WTC11 (cell line): ENCODE measurements around the gene RTP2. TPM values are rescaled to one million over a fixed set of nuclear protein-coding genes. Genes with fewer than 3 reads are reported as not detected.

Experiments used
- ATAC-seq: fragments of 200-7000 bp; cut with Tn5 transposase; 2 replicates; pipeline ENCODE4 v1.10.0; 2021; ENCODE audit warnings: mild to moderate bottlenecking, moderate library complexity
- CTCF ChIA-PET: fragments of 300-600 bp; sonication (Branson Sonifier 250); formaldehyde crosslinking; loops from one replicate; lab custom pipeline; 2021; ENCODE audit warnings: antibody characterized with exemption; lab: Charles Lee
- POLR2A ChIA-PET: fragments of 350-600 bp; sonication (Branson Sonifier 250); formaldehyde crosslinking; loops from one replicate; lab custom pipeline; 2021; ENCODE audit warnings: antibody characterized with exemption; lab: Charles Lee
- DNase-seq: peaks from one replicate; pipeline ENCODE4 v3.0.0; 2021; ENCODE audit warnings: low spot score
- H3K27ac Mint-ChIP-seq: 2 replicates; pipeline ENCODE4 v1.8.0; 2021; ENCODE audit warnings: mixed read lengths
- H3K27me3 Mint-ChIP-seq: 2 replicates; pipeline ENCODE4 v1.8.0; 2021; ENCODE audit warnings: low read depth, mild to moderate bottlenecking, moderate library complexity, mixed read lengths
- H3K36me3 Mint-ChIP-seq: 2 replicates; pipeline ENCODE4 v1.8.0; 2021; ENCODE audit warnings: mixed read lengths
- H3K4me1 Mint-ChIP-seq: 2 replicates; pipeline ENCODE4 v1.8.0; 2022; ENCODE audit warnings: mixed read lengths
- H3K4me3 Mint-ChIP-seq: 2 replicates; pipeline ENCODE4 v1.8.0; 2021; ENCODE audit warnings: mild to moderate bottlenecking, moderate library complexity, mixed read lengths
- H3K9me3 Mint-ChIP-seq: 2 replicates; pipeline ENCODE4 v1.8.0; 2021; ENCODE audit warnings: mixed read lengths
- ATF6 ChIP-seq: sonication (generic); formaldehyde crosslinking; IDR thresholded peaks from 2 replicates; pipeline ENCODE4 v1.8.1; 2023; ENCODE audit warnings: mild to moderate bottlenecking, missing genetic modification reagents
- CREB1 ChIP-seq: sonication (generic); formaldehyde crosslinking; IDR thresholded peaks from 2 replicates; pipeline ENCODE4 v1.8.0; 2023; ENCODE audit warnings: mild to moderate bottlenecking, missing genetic modification reagents
- CTCF ChIP-seq: fragments of 200-600 bp; IDR thresholded peaks from 2 replicates; pipeline ENCODE4 v1.8.0; 2022; ENCODE audit warnings: antibody characterized with exemption
- ETV6 ChIP-seq: sonication (generic); formaldehyde crosslinking; IDR thresholded peaks from 2 replicates; pipeline ENCODE4 v1.8.1; 2022; ENCODE audit warnings: mild to moderate bottlenecking, missing genetic modification reagents
- FOXP4 ChIP-seq: sonication (generic); formaldehyde crosslinking; IDR thresholded peaks from 2 replicates; pipeline ENCODE4 v1.8.0; 2022; ENCODE audit warnings: mild to moderate bottlenecking, missing genetic modification reagents
- IRF2 ChIP-seq: sonication (generic); formaldehyde crosslinking; IDR thresholded peaks from 2 replicates; pipeline ENCODE4 v1.8.0; 2022; ENCODE audit warnings: low read depth, missing genetic modification reagents, borderline replicate concordance
- MLX ChIP-seq: sonication (generic); formaldehyde crosslinking; IDR thresholded peaks from 2 replicates; pipeline ENCODE4 v1.8.1; 2023; ENCODE audit warnings: mild to moderate bottlenecking, missing genetic modification reagents, moderate library complexity
- NFATC4 ChIP-seq: fragments of 250-450 bp; sonication (Bioruptor Pico); IDR thresholded peaks from 2 replicates; pipeline ENCODE4 v1.9.0; 2021; ENCODE audit warnings: mild to moderate bottlenecking
- SMAD4 ChIP-seq: sonication (generic); formaldehyde crosslinking; IDR thresholded peaks from 2 replicates; pipeline ENCODE4 v1.8.0; 2022; ENCODE audit warnings: mild to moderate bottlenecking, missing genetic modification reagents
- TP53 ChIP-seq: sonication (generic); formaldehyde crosslinking; IDR thresholded peaks from 2 replicates; pipeline ENCODE4 v1.8.1; 2023; ENCODE audit warnings: mild to moderate bottlenecking, missing genetic modification reagents
- ZBTB21 ChIP-seq: sonication (generic); formaldehyde crosslinking; IDR thresholded peaks from 2 replicates; pipeline ENCODE4 v1.8.1; 2023; ENCODE audit warnings: mild to moderate bottlenecking, missing genetic modification reagents, borderline replicate concordance
- ZNF423 ChIP-seq: fragments of 250-450 bp; sonication (Bioruptor Pico); IDR thresholded peaks from 2 replicates; pipeline ENCODE4 v2.1.2; 2022; ENCODE audit warnings: mild to moderate bottlenecking, moderate library complexity
- total RNA-seq: library from RNA; stranded (reverse); gene quantifications from 3 replicates; pipeline ENCODE4 v1.2.3, GENCODE V29; 2021
- TF ChIP-seq, protein P1 (sequence below): sonication (generic); formaldehyde crosslinking; IDR thresholded peaks from 2 replicates; pipeline ENCODE4 v1.8.0; 2023; ENCODE audit warnings: mild to moderate bottlenecking, missing genetic modification reagents
- TF ChIP-seq, protein P2 (sequence below): sonication (generic); formaldehyde crosslinking; IDR thresholded peaks from 2 replicates; pipeline ENCODE4 v1.8.1; 2022; ENCODE audit warnings: low read depth, missing genetic modification reagents, borderline replicate concordance
- TF ChIP-seq, protein P3 (sequence below): sonication (generic); formaldehyde crosslinking; IDR thresholded peaks from 2 replicates; pipeline ENCODE4 v1.8.1; 2023; ENCODE audit warnings: mild to moderate bottlenecking, missing genetic modification reagents, borderline replicate concordance
- TF ChIP-seq, protein P4 (sequence below): sonication (generic); formaldehyde crosslinking; IDR thresholded peaks from 2 replicates; pipeline ENCODE4 v1.8.0; 2022; ENCODE audit warnings: mild to moderate bottlenecking, missing genetic modification reagents

RTP2 gene
- total RNA-seq, 1 experiment from 2014 or later = not detected

DNA sequence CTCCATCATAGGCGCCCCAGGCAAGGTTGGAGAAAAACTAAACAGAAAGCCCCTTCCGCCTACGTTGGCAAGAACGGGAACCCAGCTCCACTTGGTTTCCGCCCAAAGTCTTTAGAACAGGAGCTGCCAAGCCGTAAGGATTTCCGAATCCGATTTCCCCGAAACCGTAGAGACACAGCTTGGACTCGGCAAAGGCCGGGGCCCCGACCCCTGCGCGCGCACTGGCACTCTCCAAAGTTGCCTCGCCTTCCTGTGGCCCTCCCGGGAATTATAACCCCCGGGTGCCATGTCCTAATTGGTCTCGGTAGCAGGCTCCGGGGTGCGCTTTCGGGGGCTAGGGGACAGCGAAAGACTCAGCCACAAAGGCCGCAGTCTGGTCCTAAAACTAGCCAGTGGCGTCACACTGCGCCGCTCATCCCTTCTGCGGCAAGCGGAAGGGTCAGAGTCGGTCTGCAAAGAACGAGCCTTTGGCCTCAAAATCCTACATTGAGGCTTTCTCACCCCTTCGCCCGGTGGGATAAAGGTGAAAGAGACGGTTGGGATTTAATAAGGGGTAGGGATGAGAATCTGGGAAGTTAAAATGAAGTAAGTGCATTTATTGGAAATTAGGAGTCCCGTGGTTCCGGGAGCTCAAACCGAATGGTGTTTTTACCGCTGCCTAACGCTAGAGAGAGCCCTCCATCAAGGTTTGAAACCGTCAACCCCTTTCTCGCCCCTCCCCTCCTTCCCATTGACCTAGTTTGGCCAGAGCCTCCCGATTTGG lies 36.2 kb upstream of the RTP2 start (continued):
- TF ChIP-seq, protein P1, sequence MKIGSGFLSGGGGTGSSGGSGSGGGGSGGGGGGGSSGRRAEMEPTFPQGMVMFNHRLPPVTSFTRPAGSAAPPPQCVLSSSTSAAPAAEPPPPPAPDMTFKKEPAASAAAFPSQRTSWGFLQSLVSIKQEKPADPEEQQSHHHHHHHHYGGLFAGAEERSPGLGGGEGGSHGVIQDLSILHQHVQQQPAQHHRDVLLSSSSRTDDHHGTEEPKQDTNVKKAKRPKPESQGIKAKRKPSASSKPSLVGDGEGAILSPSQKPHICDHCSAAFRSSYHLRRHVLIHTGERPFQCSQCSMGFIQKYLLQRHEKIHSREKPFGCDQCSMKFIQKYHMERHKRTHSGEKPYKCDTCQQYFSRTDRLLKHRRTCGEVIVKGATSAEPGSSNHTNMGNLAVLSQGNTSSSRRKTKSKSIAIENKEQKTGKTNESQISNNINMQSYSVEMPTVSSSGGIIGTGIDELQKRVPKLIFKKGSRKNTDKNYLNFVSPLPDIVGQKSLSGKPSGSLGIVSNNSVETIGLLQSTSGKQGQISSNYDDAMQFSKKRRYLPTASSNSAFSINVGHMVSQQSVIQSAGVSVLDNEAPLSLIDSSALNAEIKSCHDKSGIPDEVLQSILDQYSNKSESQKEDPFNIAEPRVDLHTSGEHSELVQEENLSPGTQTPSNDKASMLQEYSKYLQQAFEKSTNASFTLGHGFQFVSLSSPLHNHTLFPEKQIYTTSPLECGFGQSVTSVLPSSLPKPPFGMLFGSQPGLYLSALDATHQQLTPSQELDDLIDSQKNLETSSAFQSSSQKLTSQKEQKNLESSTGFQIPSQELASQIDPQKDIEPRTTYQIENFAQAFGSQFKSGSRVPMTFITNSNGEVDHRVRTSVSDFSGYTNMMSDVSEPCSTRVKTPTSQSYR (CRISPR knock-in tag) = no peak

- peak overlapping the region; percentile 93 for H3K27ac Mint-ChIP-seq
- no peak for TF ChIP-seq IRF2
- TF ChIP-seq, protein P2, sequence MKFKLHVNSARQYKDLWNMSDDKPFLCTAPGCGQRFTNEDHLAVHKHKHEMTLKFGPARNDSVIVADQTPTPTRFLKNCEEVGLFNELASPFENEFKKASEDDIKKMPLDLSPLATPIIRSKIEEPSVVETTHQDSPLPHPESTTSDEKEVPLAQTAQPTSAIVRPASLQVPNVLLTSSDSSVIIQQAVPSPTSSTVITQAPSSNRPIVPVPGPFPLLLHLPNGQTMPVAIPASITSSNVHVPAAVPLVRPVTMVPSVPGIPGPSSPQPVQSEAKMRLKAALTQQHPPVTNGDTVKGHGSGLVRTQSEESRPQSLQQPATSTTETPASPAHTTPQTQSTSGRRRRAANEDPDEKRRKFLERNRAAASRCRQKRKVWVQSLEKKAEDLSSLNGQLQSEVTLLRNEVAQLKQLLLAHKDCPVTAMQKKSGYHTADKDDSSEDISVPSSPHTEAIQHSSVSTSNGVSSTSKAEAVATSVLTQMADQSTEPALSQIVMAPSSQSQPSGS = no peak
- no peak for TF ChIP-seq ZBTB21 (CRISPR knock-in tag)
- no peak for TF ChIP-seq ZNF423 (CRISPR knock-in tag)
- TF ChIP-seq SMAD4 (CRISPR knock-in tag) = no peak
- no peak for TF ChIP-seq ETV6 (CRISPR knock-in tag)
- no peak for TF ChIP-seq NFATC4
- TF ChIP-seq, protein P3, sequence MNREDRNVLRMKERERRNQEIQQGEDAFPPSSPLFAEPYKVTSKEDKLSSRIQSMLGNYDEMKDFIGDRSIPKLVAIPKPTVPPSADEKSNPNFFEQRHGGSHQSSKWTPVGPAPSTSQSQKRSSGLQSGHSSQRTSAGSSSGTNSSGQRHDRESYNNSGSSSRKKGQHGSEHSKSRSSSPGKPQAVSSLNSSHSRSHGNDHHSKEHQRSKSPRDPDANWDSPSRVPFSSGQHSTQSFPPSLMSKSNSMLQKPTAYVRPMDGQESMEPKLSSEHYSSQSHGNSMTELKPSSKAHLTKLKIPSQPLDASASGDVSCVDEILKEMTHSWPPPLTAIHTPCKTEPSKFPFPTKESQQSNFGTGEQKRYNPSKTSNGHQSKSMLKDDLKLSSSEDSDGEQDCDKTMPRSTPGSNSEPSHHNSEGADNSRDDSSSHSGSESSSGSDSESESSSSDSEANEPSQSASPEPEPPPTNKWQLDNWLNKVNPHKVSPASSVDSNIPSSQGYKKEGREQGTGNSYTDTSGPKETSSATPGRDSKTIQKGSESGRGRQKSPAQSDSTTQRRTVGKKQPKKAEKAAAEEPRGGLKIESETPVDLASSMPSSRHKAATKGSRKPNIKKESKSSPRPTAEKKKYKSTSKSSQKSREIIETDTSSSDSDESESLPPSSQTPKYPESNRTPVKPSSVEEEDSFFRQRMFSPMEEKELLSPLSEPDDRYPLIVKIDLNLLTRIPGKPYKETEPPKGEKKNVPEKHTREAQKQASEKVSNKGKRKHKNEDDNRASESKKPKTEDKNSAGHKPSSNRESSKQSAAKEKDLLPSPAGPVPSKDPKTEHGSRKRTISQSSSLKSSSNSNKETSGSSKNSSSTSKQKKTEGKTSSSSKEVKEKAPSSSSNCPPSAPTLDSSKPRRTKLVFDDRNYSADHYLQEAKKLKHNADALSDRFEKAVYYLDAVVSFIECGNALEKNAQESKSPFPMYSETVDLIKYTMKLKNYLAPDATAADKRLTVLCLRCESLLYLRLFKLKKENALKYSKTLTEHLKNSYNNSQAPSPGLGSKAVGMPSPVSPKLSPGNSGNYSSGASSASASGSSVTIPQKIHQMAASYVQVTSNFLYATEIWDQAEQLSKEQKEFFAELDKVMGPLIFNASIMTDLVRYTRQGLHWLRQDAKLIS (CRISPR knock-in tag) = no peak
- TF ChIP-seq, protein P4, sequence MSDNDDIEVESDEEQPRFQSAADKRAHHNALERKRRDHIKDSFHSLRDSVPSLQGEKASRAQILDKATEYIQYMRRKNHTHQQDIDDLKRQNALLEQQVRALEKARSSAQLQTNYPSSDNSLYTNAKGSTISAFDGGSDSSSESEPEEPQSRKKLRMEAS (CRISPR knock-in tag) = no peak
- no peak for TF ChIP-seq TP53
- TF ChIP-seq MLX (CRISPR knock-in tag) = no peak
- no peak for TF ChIP-seq ATF6 (CRISPR knock-in tag)
- TF ChIP-seq FOXP4 (CRISPR knock-in tag) = no peak
- TF ChIP-seq CTCF = no peak
- TF ChIP-seq CREB1 (CRISPR knock-in tag) = no peak
- TF ChIP-seq, protein P1 (CRISPR knock-in tag) = no peak
- TF ChIP-seq, all 79 proteins: peak for 0
- ChIA-PET CTCF (interaction anchor here (0.9 to 4.7 kb wide), 21 partner anchors 11 to 1303 kb away, joined by 3 to 132 read pairs (median 4); partner anchors contain the start of gene LPP), POLR2A (interaction anchor here (2.3 to 4.6 kb wide), 4 partner anchors 8 to 1210 kb away, joined by 12 to 41 read pairs (median 19); partner anchors contain the start of genes BCL6 and LPP)
- H3K27me3 Mint-ChIP-seq = peaks cover 31% of the 10 kb centered on the region
- DNase-seq (no peak), ATAC-seq (no peak)
- H3K36me3 Mint-ChIP-seq = peaks cover 6% of the 10 kb centered on the region
- H3K4me1 Mint-ChIP-seq = peaks cover 48% of the 10 kb centered on the region
- H3K9me3 Mint-ChIP-seq = no peaks in the 10 kb centered on the region
- peak overlapping the region; percentile 82 for H3K4me3 Mint-ChIP-seq
Measured at GRCh38 chr3:187738071-187738330, 35.6 kb upstream of the RTP2 start.
